ENCODE measurements around the gene G6PC1.
"Not testable (repeated sequence)": the region's sequence is repeated elsewhere in the genome, so short reads cannot be mapped to it uniquely, and the experiment has no call there.

DNA sequence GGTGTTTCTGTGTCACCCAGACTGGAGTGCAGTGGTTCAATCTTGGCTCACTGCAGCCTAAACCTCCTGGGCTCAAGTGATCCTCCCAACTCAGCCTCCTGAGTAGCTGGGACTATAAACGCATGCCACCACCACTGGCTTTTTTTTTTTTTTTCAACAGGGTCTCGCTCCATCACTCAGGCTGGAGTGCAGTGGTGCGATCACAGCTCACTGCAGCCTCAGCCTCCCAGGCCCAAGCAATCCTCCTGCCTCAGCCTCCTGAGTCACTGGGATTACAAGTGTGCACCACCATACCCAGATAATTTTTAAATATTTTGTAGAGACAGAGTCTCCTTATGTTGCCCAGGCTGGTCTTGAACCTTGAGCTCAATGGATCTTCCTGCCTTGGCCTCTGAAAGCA is 14.8 kb upstream of the G6PC1 start:
- TF ChIP-seq, protein P1, sequence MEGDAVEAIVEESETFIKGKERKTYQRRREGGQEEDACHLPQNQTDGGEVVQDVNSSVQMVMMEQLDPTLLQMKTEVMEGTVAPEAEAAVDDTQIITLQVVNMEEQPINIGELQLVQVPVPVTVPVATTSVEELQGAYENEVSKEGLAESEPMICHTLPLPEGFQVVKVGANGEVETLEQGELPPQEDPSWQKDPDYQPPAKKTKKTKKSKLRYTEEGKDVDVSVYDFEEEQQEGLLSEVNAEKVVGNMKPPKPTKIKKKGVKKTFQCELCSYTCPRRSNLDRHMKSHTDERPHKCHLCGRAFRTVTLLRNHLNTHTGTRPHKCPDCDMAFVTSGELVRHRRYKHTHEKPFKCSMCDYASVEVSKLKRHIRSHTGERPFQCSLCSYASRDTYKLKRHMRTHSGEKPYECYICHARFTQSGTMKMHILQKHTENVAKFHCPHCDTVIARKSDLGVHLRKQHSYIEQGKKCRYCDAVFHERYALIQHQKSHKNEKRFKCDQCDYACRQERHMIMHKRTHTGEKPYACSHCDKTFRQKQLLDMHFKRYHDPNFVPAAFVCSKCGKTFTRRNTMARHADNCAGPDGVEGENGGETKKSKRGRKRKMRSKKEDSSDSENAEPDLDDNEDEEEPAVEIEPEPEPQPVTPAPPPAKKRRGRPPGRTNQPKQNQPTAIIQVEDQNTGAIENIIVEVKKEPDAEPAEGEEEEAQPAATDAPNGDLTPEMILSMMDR (IDR thresholded peaks at IDR 0.05), result not testable (repeated sequence)
- not testable (repeated sequence) for TF ChIP-seq EZH2phosphoT487, EZH2 (IDR thresholded peaks at IDR 0.05)
